Thyroid gland (tissue), 4 donors: ENCODE data around the gene GP5. TPM values are rescaled to one million over a fixed set of nuclear protein-coding genes. Genes with fewer than 3 reads are reported as not detected.

ENCODE experiments used
- DNase-seq, 2 donors: peaks; one replicate each; pipeline ENCODE4 v3.0.0-alpha.2; 2019
- H3K27ac ChIP-seq, 3 donors: fragments of 200-600 bp; sonication (generic); 1 replicate in 2 of 3; 2 replicates in 1 of 3; pipeline ENCODE4 v1.5.1; 2016 to 2019; ENCODE audit warnings: mild to moderate bottlenecking in 1 of 3, moderate library complexity in 1 of 3
- H3K27me3 ChIP-seq: fragments of 200-600 bp; sonication (generic); one replicate; pipeline ENCODE4 v1.5.1; 2019
- H3K36me3 ChIP-seq, 2 donors: fragments of 200-600 bp; sonication (generic); one replicate each; pipeline ENCODE4 v1.5.1; 2016 to 2019
- H3K4me1 ChIP-seq, 2 donors: fragments of 200-600 bp; sonication (generic); one replicate each; pipeline ENCODE4 v1.5.1; 2017 to 2019
- H3K4me3 ChIP-seq, 3 donors: fragments of 200-600 bp; sonication (generic); replicated peaks in 1 of 3; 1 replicate in 2 of 3; 2 replicates in 1 of 3; pipeline ENCODE4 v1.5.1; 2016; ENCODE audit warnings: mild to moderate bottlenecking in 1 of 3
- H3K9me3 ChIP-seq: fragments of 200-600 bp; sonication (generic); one replicate; pipeline ENCODE4 v1.5.1; 2017
- CTCF ChIP-seq, 6 experiments: fragments of 200-600 bp in 3 of 6; fragments of 450-650 bp in 3 of 6; sonication (generic) in 3 of 6; IDR thresholded peaks; one replicate each; pipeline ENCODE4 v1.5.1; 2016 to 2019; ENCODE audit warnings: antibody characterized with exemption in 6 of 6, mild to moderate bottlenecking in 2 of 6, inconsistent platforms in 1 of 6, moderate library complexity in 1 of 6
- POLR2A ChIP-seq, 2 donors: fragments of 450-650 bp; IDR thresholded peaks; one replicate each; pipeline ENCODE4 v1.6.1; 2017; ENCODE audit warnings: antibody characterized with exemption in 2 of 2, mild to moderate bottlenecking in 2 of 2, moderate library complexity in 1 of 2
- WGBS, 2 donors: methylation state at CpG; one replicate each; pipeline ENCODE4 v1.1.5; 2017; 5-methylcytosine and 5-hydroxymethylcytosine counted together
- intact Hi-C: fragments of 100-400 bp; cut with DNase I; formaldehyde crosslinking; loops from one replicate; pipeline ENCODE4 v1.15.1; 2023
- total RNA-seq, 4 donors: library from RNA; depleted of rRNA; stranded (reverse); fragments of >200 nt; gene quantifications; one replicate each; pipeline ENCODE4 v1.2.3, GENCODE V29; 2016

Gene GP5
- total RNA-seq, 4 donors from 2014 or later: 0.39 to 1.2 (median 0.74) TPM

GRCh38 chr3:194376241-194376560, 22.9 kb downstream of the GP5 start:
- no peak for TF ChIP-seq POLR2A (IDR thresholded peaks at IDR 0.05)
- no peak for TF ChIP-seq CTCF (IDR thresholded peaks at IDR 0.05)
- no peaks in the 10 kb centered on the region for H3K36me3 ChIP-seq
- 77 to 81% methylated on average over 10 of the region's 10 CpGs for WGBS, 2 donors
- no peak overlapping the region for H3K4me3 ChIP-seq
- intact Hi-C loops: no loop called here
- no peaks in the 10 kb centered on the region for H3K27me3 ChIP-seq
- no peak for DNase-seq
- H3K27ac ChIP-seq: no peak overlapping the region
- H3K4me1 ChIP-seq: peaks cover 4 to 15% of the 10 kb centered on the region in 2 donors
- no peaks in the 10 kb centered on the region for H3K9me3 ChIP-seq

- TF ChIP-seq POLR2A (IDR thresholded peaks at IDR 0.05): no peak
- no peak for TF ChIP-seq CTCF (IDR thresholded peaks at IDR 0.05)
- peak in 1 of 2 donors; percentile 6 for DNase-seq
- Histone ChIP-seq H3K4me1 (peaks cover 4 to 15% of the 10 kb centered on the region in 2 donors), H3K27ac (no peak overlapping the region), H3K4me3 (no peak overlapping the region), H3K9me3 (no peaks in the 10 kb centered on the region), H3K27me3 (no peaks in the 10 kb centered on the region), H3K36me3 (no peaks in the 10 kb centered on the region)
- 55 to 58% methylated on average over 13 to 14 of the region's 15 CpGs for WGBS, 2 donors
- intact Hi-C loops: no loop called here
Measured at GRCh38 chr3:194375473-194376240, 23.4 kb downstream of the GP5 start.

GRCh38 chr3:194374935-194375334, 24.1 kb downstream of the GP5 start:
- H3K27ac ChIP-seq: no peak overlapping the region
- intact Hi-C loops: no loop called here
- no peaks in the 10 kb centered on the region for H3K36me3 ChIP-seq
- TF ChIP-seq CTCF (IDR thresholded peaks at IDR 0.05) (no peak), POLR2A (IDR thresholded peaks at IDR 0.05) (no peak)
- H3K9me3 ChIP-seq: no peaks in the 10 kb centered on the region
- DNase-seq: peak in 1 of 2 donors; percentile 12
- H3K27me3 ChIP-seq: no peaks in the 10 kb centered on the region
- H3K4me1 ChIP-seq: peaks cover 4 to 15% of the 10 kb centered on the region in 2 donors
- 66 to 70% methylated on average over 6 to 10 of the region's 10 CpGs for WGBS, 2 donors
- no peak overlapping the region for H3K4me3 ChIP-seq

- H3K4me1 ChIP-seq: peaks cover 0 to 17% of the 10 kb centered on the region in 2 donors
- 67 to 82% methylated on average over 8 of the region's 8 CpGs for WGBS, 2 donors
- DNase-seq: no peak
- no peaks in the 10 kb centered on the region for H3K9me3 ChIP-seq
- no peaks in the 10 kb centered on the region for H3K27me3 ChIP-seq
- H3K27ac ChIP-seq: no peak overlapping the region
- TF ChIP-seq CTCF (IDR thresholded peaks at IDR 0.05) (no peak), POLR2A (IDR thresholded peaks at IDR 0.05) (no peak)
- H3K4me3 ChIP-seq: no peak overlapping the region
- intact Hi-C loops: no loop called here
- no peaks in the 10 kb centered on the region for H3K36me3 ChIP-seq
Measured at GRCh38 chr3:194373899-194374298, 25.2 kb downstream of the GP5 start.

- no peak for DNase-seq
- H3K27ac ChIP-seq: no peak overlapping the region
- intact Hi-C loops: no loop called here
- H3K4me1 ChIP-seq: peaks cover 0 to 17% of the 10 kb centered on the region in 2 donors
- H3K4me3 ChIP-seq: no peak overlapping the region
- H3K36me3 ChIP-seq: no peaks in the 10 kb centered on the region
- no peaks in the 10 kb centered on the region for H3K9me3 ChIP-seq
- no peak for TF ChIP-seq CTCF (IDR thresholded peaks at IDR 0.05)
- TF ChIP-seq POLR2A (IDR thresholded peaks at IDR 0.05): no peak
- H3K27me3 ChIP-seq: no peaks in the 10 kb centered on the region
- WGBS, 2 donors: 92 to 96% methylated on average over 14 of the region's 14 CpGs
Measured at GRCh38 chr3:194373028-194373427, 26.0 kb downstream of the GP5 start.
